CD14-positive monocyte (primary cell): Measurements from ENCODE around the gene UBE2I. TPM values are rescaled to one million over a fixed set of nuclear protein-coding genes. Genes with fewer than 3 reads are reported as not detected.

Experiments used
- DNase-seq, 3 donors: peaks; one replicate each; pipeline ENCODE4 v3.0.0-alpha.2; 2011 to 2022
- H2AFZ ChIP-seq: 2 replicates; pipeline ENCODE4 v1.6.0; 2012; ENCODE audit warnings: mild to moderate bottlenecking, low read depth, low read length, inconsistent platforms; ENCODE audit not compliant: insufficient read depth, poor library complexity, severe bottlenecking
- H3K27ac ChIP-seq, 2 donors: 1 replicate in 1 of 2; 2 replicates in 1 of 2; pipeline ENCODE4 v1.5.1; 2012 to 2013; ENCODE audit warnings: low read length in 2 of 2, control low read depth in 1 of 2, inconsistent platforms in 1 of 2, low read depth in 1 of 2, mild to moderate bottlenecking in 1 of 2
- H3K27me3 ChIP-seq, 2 donors: one replicate each; pipeline versions ENCODE4 v1.6.0 to v1.6.1; 2011 to 2013; ENCODE audit warnings: low read length in 2 of 2; ENCODE audit not compliant: control insufficient read depth in 2 of 2, insufficient read depth in 2 of 2
- H3K36me3 ChIP-seq, 2 donors: replicated peaks in 1 of 2; 1 replicate in 1 of 2; 2 replicates in 1 of 2; pipeline versions ENCODE4 v1.5.1 to v1.6.1; 2012 to 2013; ENCODE audit warnings: low read length in 2 of 2, control low read depth in 1 of 2, inconsistent platforms in 1 of 2, mild to moderate bottlenecking in 1 of 2; ENCODE audit not compliant: insufficient read depth in 2 of 2, control insufficient read depth in 1 of 2
- H3K4me1 ChIP-seq, 2 donors: 1 replicate in 1 of 2; 2 replicates in 1 of 2; pipeline versions ENCODE4 v1.5.1 to v1.6.1; 2012 to 2013; ENCODE audit warnings: low read length in 2 of 2, control low read depth in 1 of 2, inconsistent platforms in 1 of 2, mild to moderate bottlenecking in 1 of 2, moderate library complexity in 1 of 2; ENCODE audit not compliant: insufficient read depth in 2 of 2, control insufficient read depth in 1 of 2
- H3K4me2 ChIP-seq: replicated peaks from 2 replicates; pipeline ENCODE3; 2012; ENCODE audit warnings: low read length, moderate library complexity, mild to moderate bottlenecking; ENCODE audit not compliant: poor library complexity, severe bottlenecking; ENCODE audit errors: extremely low read depth
- H3K4me3 ChIP-seq, 3 experiments: fragments of 200-600 bp in 1 of 3; sonication (generic) in 1 of 3; replicated peaks in 1 of 3; 1 replicate in 2 of 3; 2 replicates in 1 of 3; pipeline ENCODE4 v1.5.1; 2011 to 2013; ENCODE audit warnings: low read length in 3 of 3, mild to moderate bottlenecking in 3 of 3, control low read depth in 2 of 3, low read depth in 2 of 3, inconsistent platforms in 1 of 3, moderate library complexity in 1 of 3
- H3K79me2 ChIP-seq: 2 replicates; pipeline ENCODE4 v1.6.0; 2012; ENCODE audit warnings: mild to moderate bottlenecking, control low read depth, inconsistent platforms, low read length, moderate library complexity; ENCODE audit not compliant: insufficient read depth
- H3K9ac ChIP-seq: 2 replicates; pipeline ENCODE4 v1.6.0; 2017; ENCODE audit warnings: low read length, mild to moderate bottlenecking; ENCODE audit not compliant: insufficient read depth, poor library complexity, severe bottlenecking
- H3K9me3 ChIP-seq, 2 donors: replicated peaks in 1 of 2; 1 replicate in 1 of 2; 2 replicates in 1 of 2; pipeline versions ENCODE4 v1.5.1 to v1.6.1; 2012 to 2013; ENCODE audit warnings: low read length in 2 of 2, control low read depth in 1 of 2; ENCODE audit not compliant: control insufficient read depth in 1 of 2, insufficient read depth in 1 of 2
- H4K20me1 ChIP-seq: 2 replicates; pipeline ENCODE4 v1.6.0; 2012; ENCODE audit warnings: mild to moderate bottlenecking, low read length, control low read depth, moderate library complexity; ENCODE audit not compliant: insufficient read depth
- H3K27ac Mint-ChIP-seq, 7 donors: one replicate each; pipeline ENCODE4 v1.8.0; 2020; ENCODE audit warnings: mild to moderate bottlenecking in 7 of 7, mixed read lengths in 7 of 7, moderate library complexity in 6 of 7, inconsistent platforms in 2 of 7
- H3K27me3 Mint-ChIP-seq, 3 donors: one replicate each; pipeline ENCODE4 v1.8.0; 2021 to 2022; ENCODE audit warnings: low read depth in 3 of 3, mild to moderate bottlenecking in 3 of 3, mixed read lengths in 3 of 3, moderate library complexity in 3 of 3, inconsistent platforms in 1 of 3
- H3K36me3 Mint-ChIP-seq, 2 donors: one replicate each; pipeline ENCODE4 v1.8.0; 2020; ENCODE audit warnings: mixed read lengths in 2 of 2, inconsistent platforms in 1 of 2, mild to moderate bottlenecking in 1 of 2
- H3K4me1 Mint-ChIP-seq: one replicate; pipeline ENCODE4 v1.8.0; 2020; ENCODE audit warnings: mild to moderate bottlenecking, mixed read lengths
- H3K4me3 Mint-ChIP-seq, 2 donors: one replicate each; pipeline ENCODE4 v1.8.0; 2020; ENCODE audit warnings: mild to moderate bottlenecking in 2 of 2, mixed read lengths in 2 of 2, moderate library complexity in 1 of 2
- H3K9me3 Mint-ChIP-seq, 7 donors: one replicate each; pipeline ENCODE4 v1.8.0; 2020 to 2022; ENCODE audit warnings: mixed read lengths in 7 of 7, mild to moderate bottlenecking in 6 of 7, moderate library complexity in 6 of 7, inconsistent platforms in 2 of 7
- CTCF ChIP-seq: fragments of 200-600 bp; IDR thresholded peaks from one replicate; pipeline ENCODE4 v1.8.0; 2022; ENCODE audit warnings: antibody characterized with exemption, mild to moderate bottlenecking
- WGBS: methylation state at CpG from one replicate; pipeline ENCODE4 v1.1.5; 2013; ENCODE audit warnings: missing lambda C conversion rate; ENCODE audit not compliant: insufficient coverage; 5-methylcytosine and 5-hydroxymethylcytosine counted together
- intact Hi-C, 2 donors: fragments of 100-400 bp; cut with micrococcal nuclease; formaldehyde crosslinking; loops; one replicate each; pipeline versions ENCODE4 v1.15.0 to v1.15.1; 2023
- polyA plus RNA-seq, 3 donors: library from polyadenylated mRNA; depleted of rRNA in 1 of 3; unstranded in 2 of 3; stranded (reverse) in 1 of 3; fragments of 300-500 nt in 2 of 3; fragments of >200 nt in 1 of 3; fragmentation: Illumina TruSeq in 2 of 3; gene quantifications; 1 replicate in 2 of 3; 2 replicates in 1 of 3; pipeline ENCODE4 v1.2.3, GENCODE V29; 2012 to 2021

Gene UBE2I
- polyA plus RNA-seq, 3 donors = 76.8 to 112 (median 88.8) TPM

GRCh38 chr16:1323296-1324239 lies 14.1 kb downstream of the UBE2I start:
- H3K9me3 ChIP-seq = no peaks in the 10 kb centered on the region
- Mint-ChIP-seq H3K27me3 (peaks cover 0 to 3% (median 0%) of the 10 kb centered on the region in 3 donors), H3K36me3 (peaks cover 45 to 70% of the 10 kb centered on the region in 2 donors), H3K9me3 (no peaks in the 10 kb centered on the region), H3K4me1 (no peaks in the 10 kb centered on the region), H3K4me3 (no peak overlapping the region), H3K27ac (peak overlapping the region in 4 of 7 donors; percentile 11 to 54 (median 16))
- H3K79me2 ChIP-seq = peaks cover 10% of the 10 kb centered on the region
- H4K20me1 ChIP-seq = peaks cover 83% of the 10 kb centered on the region
- no peaks in the 10 kb centered on the region for H3K4me1 ChIP-seq
- intact Hi-C loops = no loop called here
- no peaks in the 10 kb centered on the region for H3K27me3 ChIP-seq
- no peak overlapping the region for H2AFZ ChIP-seq
- H3K27ac ChIP-seq = no peak overlapping the region
- DNase-seq = no peak
- TF ChIP-seq CTCF = no peak
- H3K36me3 ChIP-seq = peaks cover 56 to 66% of the 10 kb centered on the region in 2 donors
- no peak overlapping the region for H3K4me2 ChIP-seq
- H3K9ac ChIP-seq = no peak overlapping the region
- 94% methylated on average over 32 of the region's 35 CpGs for WGBS
- H3K4me3 ChIP-seq = no peak overlapping the region

GRCh38 chr16:1324286-1324826 lies 14.9 kb downstream of the UBE2I start:
- Histone ChIP-seq H3K27me3 (no peaks in the 10 kb centered on the region), H3K9me3 (no peaks in the 10 kb centered on the region), H4K20me1 (peaks cover 75% of the 10 kb centered on the region), H3K9ac (no peak overlapping the region), H2AFZ (no peak overlapping the region), H3K4me2 (no peak overlapping the region), H3K4me3 (no peak overlapping the region), H3K36me3 (peaks cover 48 to 58% of the 10 kb centered on the region in 2 donors), H3K27ac (no peak overlapping the region), H3K79me2 (peaks cover 3% of the 10 kb centered on the region), H3K4me1 (no peaks in the 10 kb centered on the region)
- no peak for DNase-seq
- intact Hi-C loops = no loop called here
- Mint-ChIP-seq H3K4me1 (no peaks in the 10 kb centered on the region), H3K27ac (peak overlapping the region in 2 of 7 donors; percentile 6 to 54), H3K27me3 (peaks cover 0 to 3% (median 0%) of the 10 kb centered on the region in 3 donors), H3K9me3 (peaks cover 0 to 3% (median 0%) of the 10 kb centered on the region in 7 donors), H3K36me3 (peaks cover 38 to 62% of the 10 kb centered on the region in 2 donors), H3K4me3 (no peak overlapping the region)
- TF ChIP-seq CTCF = no peak
- WGBS = 86% methylated on average over 14 of the region's 22 CpGs
